H1 (cell line): ENCODE measurements around the gene UBC. TPM values are rescaled to one million over a fixed set of nuclear protein-coding genes. Genes with fewer than 3 reads are reported as not detected.

Experiments used
- CBX5 ChIP-seq: fragments of 300-800, 300-1000 bp; sonication (generic); IDR thresholded peaks from 2 replicates; pipeline ENCODE4 v1.7.1; 2016; ENCODE audit warnings: antibody characterized with exemption, low read length, low read depth
- EGR1 ChIP-seq: IDR thresholded peaks from 2 replicates; pipeline ENCODE4 v1.6.1; 2011; ENCODE audit warnings: low read depth, low read length, borderline replicate concordance
- RAD21 ChIP-seq, 2 experiments: IDR thresholded peaks in 1 of 2; conservative IDR thresholded peaks in 1 of 2; 2 replicates each; pipeline ENCODE4 v1.6.1; 2011; ENCODE audit warnings: low read depth in 2 of 2, low read length in 2 of 2, improper control_type of control experiment in 1 of 2, inconsistent platforms in 1 of 2, mild to moderate bottlenecking in 1 of 2, moderate library complexity in 1 of 2
- SIX5 ChIP-seq: IDR thresholded peaks from 2 replicates; pipeline ENCODE4 v1.6.1; 2011; ENCODE audit warnings: mild to moderate bottlenecking, low read depth, low read length
- polyA plus RNA-seq, 7 experiments: library from polyadenylated mRNA; depleted of rRNA in 3 of 7; stranded (reverse) in 5 of 7; unstranded in 2 of 7; fragments of >200 nt in 5 of 7; fragments of 200-250 nt in 2 of 7; gene quantifications; 1 replicate in 5 of 7; 2 replicates in 1 of 7; 4 replicates in 1 of 7; pipeline versions ENCODE4 v1.2.1 to v1.2.3, GENCODE V29; 2011 to 2013; ENCODE audit warnings: missing spikeins in 2 of 7, mixed read lengths in 2 of 7
- total RNA-seq: library from RNA; stranded (reverse); fragmentation: NEBNext Ultra II Directional; extraction: Animal tissue kit (Norgen Biotek cat#: 25700); gene quantifications from 2 replicates; pipeline ENCODE4 v1.2.1, GENCODE V29; 2021

The UBC gene
- total and polyA plus RNA-seq, 2 of the 8 experiments (the other 6 are each of a cell fraction or from before 2014, with no cell fraction given) = 559 to 749 TPM

DNA sequence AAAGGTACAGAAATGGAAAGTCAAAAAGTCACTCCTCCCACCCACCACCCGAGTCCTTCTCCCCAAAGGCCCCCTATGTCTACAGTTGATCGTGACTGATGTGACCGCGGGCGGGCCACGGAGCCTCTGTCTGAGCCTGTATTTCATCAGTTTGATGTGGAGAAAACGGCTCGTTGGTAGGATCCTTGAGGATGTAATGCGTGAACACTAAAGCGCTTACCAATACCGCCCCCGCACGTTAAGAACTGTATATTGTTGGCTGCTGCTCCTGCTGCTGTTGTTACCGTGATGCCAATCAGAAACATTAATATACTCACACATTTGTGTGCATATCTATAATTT lies 24.6 kb upstream of the UBC start (continued):
- TF ChIP-seq RAD21 (IDR thresholded peaks at IDR 0.05 in 1 of 2, conservative IDR thresholded peaks at IDR 0.05 in 1 of 2; ENCODE audit: low read depth in 2 of 2, low read length in 2 of 2) (peak; percentile 47 to 55), SIX5 (no peak), CBX5 (no peak), EGR1 (peak; percentile 76; the same call in 1 of the 2 replicates)
